HG03175 (cell line): Measurements from ENCODE around the gene SPIRE2.
A peak's percentile ranks its signal among the peaks of the same experiment; 100 is the strongest.
"Not testable (repeated sequence)": the region's sequence is repeated elsewhere in the genome, so short reads cannot be mapped to it uniquely, and the experiment has no call there.

ENCODE experiments used
- ATAC-seq: cut with Tn5 transposase; IDR thresholded peaks from one replicate; pipeline ENCODE4 v1.9.1; 2021; ENCODE audit warnings: mild to moderate bottlenecking, moderate library complexity; ENCODE audit not compliant: unreplicated experiment

The SPIRE2 gene

DNA sequence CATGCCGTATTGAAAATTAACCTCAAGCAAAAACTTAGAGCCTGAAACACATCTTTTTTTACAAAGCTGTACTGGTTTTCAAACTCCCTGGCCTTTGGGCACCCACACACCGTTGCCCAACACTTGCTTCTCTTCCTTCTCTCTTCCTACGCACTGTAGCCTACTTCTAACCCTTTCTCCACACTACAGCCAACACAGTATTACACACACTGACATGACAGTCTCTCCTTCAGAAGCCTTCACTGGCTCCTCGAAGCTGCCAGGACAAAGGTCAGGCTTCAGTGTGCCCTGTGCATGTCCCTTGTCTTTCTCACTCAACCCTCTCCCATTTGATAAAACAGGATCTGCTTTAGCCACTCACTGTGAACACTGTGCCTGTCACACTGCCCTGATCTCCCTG is 19.8 kb upstream of the SPIRE2 start:
- ATAC-seq, result no peak

DNA sequence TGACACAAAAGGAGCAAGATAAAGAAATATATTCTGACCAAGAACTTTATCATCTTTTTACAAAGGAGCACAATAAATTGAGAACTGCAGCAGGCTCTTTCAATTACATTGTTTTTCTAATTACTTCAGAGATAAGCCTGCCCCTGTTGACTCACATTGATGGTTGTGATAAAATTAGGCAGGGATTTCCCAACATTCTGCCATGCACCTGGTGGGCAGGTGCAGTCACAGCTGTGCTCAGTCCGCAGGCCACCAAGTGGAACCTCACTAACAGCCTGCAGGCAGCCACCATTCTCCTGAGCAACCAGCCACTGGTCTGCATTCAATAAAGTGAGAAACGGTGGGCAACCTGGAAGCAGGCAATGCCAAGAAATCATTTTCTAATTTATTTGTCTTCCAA is 17.0 kb upstream of the SPIRE2 start:
- no peak for ATAC-seq

DNA sequence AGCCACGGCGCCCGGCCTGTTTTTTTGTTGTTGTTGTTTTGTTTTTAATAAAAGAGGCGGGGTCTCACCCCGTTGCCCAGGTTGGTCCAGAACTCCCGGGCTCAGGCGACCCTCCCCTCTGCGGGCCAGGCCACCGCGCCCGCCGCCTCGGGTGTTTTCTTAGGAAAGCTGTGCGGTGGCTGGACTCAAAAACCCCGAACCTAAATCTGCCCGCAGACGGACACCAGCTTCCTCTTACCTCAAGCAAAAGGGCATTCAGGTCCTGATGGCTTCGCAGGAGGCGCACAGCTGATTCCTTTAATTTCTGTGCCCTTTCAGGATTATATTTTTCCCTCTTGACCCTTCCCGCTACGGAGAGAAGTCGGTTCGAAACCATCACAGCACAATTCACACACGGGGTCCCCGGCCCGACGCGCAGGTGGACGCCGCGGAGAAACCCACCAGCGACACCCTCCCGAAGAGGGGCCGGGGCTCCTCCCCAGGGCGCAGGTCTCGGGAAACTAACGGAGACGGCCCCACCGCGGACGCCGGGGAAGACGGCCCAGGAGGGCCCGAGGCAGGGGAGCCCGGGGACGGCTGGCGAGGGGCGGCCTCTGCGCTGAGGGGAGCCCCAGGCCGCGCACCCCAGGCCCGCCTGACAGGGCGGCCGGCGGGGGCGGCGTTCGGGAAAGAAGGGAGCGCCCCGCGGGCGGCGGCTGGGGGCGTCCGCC is 12.5 kb upstream of the SPIRE2 start:
- ATAC-seq, result peak; percentile 26

DNA sequence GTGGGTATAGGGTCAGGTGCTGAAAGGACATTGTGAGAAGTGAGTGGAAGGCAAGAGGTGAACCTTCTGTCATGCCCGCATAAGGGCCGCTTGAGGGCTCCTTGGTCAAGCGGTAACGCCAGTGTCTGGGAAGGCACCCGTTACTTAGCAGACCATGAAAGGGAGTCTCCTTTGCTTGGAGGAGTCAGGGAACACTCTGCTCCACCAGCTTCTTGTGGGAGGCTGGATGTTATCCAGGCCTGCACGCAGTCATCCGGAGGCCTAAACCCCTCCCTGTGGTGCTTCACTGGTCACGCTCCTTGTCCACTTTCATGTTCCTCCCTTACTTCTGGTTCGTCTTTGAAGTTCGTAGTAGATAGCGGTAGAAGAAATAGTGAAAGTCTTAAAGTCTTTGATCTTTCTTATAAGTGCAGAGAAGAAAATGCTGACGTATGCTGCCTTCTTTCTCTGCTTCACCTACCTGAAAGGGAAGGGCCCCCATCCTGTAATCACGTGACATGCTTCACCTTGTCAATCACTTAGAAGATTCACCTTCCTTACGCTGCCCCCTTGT is 9.3 kb upstream of the SPIRE2 start:
- not testable (repeated sequence) for ATAC-seq

DNA sequence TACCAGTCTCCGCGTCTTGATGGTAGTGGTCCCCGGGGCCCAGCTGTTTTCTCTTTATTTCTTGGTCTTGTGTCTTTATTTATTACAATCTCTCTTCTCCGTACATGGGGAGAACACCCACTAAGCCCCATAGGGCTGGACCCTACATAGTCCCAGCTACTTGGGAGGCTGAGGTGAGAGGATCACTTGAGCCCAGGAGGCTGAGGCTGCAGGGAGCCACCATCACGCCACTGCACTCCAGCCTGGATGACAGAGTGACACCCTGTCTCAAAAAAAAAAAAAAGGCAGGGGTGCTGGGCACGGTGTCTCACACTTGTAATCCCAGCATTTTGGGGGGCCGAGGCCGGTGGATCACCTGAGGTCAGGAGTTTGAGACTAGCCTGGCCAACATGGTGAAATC is 8.8 kb upstream of the SPIRE2 start:
- ATAC-seq, result not testable (repeated sequence)

DNA sequence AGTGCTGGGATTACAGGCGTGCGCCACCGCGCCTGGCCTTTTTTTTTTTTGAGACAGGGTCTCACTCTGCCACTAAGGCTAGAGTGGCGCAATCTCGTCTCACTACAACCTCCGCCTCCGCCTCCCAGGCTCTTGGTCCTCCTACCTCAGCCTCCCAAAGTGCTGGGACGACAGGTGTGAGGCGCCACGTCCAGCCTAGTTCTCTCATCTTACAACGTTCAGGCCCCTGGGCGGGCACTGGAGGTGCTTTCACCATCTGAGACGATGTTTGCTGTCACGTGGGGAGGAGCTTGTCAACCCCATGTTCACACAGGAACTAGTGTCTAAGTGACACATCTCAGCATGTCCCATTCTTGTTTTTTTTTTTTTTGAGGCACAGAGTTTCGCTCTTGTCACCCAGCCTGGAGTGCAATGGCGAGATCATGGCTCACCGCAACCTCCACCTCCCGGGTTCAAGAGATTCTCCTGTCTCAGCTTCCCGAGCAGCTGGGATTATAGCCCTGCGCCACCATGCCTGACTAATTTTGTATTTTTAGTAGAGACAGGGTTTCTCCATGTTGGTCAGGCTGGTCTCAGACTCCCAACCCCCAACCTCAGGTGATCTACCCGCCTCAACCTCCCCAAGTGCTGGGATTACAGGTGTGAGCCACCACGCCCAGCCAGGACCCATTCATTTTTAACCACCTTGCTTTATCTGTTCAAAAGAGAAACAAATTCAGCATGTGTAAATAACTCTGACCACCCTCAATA is 6.7 kb upstream of the SPIRE2 start:
- ATAC-seq, result no peak

DNA sequence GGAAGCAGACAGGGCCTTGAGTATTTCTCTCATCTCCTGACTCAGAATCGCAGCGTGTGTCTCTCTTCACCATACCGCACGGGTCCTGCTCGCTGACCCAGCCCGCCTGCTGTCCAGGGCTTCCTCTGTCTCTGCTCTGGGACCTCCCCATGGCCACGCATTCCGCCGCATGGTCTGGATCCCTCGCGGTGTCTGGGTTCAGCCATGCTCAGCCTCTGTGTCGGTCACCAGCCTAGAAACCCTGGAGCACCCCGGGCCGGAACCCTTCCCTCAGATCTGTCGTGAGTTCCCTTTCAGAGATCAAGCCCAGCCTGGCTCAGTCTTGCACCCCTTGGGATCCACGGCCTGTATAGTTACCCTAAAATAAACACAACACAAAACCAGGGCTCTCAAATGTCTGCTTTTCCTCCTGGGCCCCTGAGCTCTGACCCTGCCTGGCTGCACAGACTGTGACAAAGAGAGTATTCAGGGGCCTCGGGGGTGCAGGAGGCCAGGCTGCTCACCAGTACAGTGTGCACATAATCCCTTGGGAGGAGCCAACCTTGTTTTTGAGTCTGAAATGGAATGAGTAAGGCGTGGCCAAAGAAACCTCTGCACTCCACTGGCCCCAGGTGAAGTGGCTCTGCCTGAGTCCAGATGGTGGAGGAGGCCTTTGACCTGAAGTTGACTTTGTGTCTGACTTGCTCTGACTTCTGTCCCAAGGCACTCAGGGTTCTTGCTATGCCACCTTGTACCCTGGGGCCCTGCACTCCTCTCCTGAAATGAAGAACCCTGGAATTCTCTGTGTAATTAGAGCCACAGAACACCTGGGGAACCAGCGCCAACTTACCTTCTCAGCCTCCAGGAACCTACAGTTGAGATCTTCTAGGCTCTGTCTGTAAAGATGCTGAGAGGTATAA is 5.8 kb upstream of the SPIRE2 start:
- no peak for ATAC-seq

DNA sequence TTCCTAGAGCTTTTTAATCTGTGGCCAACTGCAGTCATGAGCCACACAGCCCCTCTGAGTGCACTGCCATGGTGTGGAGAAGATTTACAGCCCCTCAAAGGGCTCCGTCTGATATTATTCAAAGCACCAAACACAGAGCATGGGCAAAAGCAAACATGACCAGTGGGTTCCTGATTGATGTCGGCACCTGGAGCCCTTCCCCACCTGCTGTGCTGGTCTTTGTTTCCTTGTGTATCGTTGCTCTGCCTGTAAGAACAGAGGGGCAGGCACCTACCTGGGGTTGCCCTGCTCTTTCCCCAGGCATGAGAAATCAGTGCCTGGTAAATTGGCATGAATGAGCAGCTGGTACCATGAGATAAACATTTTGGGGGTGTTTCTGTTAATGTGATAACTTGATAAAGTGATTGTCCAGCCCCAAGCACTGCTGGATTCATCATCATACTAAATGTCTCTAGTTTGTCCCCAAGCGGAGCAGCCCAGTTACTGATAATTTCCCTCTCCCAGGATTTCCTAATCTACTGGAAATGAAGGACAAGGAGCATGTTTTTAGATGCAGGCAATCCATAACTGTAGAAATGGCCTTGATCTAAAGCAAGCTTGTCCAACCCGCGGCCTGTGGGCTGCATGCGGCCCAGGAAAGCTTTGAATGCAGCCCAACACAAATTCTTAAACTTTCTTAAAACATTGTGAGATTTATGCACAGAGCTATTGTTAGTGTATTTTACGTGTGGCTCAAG is 5.0 kb upstream of the SPIRE2 start:
- no peak for ATAC-seq

DNA sequence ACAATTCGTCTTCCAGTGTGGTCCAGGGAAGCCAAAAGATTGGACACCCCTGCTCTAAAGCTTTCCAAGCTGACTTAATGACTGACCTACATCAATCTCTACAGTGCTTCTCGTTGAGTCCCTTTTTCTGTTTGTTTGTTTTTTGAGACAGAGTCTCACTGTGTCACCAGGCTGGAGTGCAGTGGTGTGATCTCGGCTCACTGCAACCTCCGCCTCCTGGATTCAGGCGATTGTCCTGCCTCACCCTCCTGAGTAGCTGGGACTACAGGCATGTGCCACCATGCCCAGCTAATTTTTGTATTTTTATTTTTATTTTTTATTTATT is 4.5 kb upstream of the SPIRE2 start:
- ATAC-seq, result not testable (repeated sequence)

DNA sequence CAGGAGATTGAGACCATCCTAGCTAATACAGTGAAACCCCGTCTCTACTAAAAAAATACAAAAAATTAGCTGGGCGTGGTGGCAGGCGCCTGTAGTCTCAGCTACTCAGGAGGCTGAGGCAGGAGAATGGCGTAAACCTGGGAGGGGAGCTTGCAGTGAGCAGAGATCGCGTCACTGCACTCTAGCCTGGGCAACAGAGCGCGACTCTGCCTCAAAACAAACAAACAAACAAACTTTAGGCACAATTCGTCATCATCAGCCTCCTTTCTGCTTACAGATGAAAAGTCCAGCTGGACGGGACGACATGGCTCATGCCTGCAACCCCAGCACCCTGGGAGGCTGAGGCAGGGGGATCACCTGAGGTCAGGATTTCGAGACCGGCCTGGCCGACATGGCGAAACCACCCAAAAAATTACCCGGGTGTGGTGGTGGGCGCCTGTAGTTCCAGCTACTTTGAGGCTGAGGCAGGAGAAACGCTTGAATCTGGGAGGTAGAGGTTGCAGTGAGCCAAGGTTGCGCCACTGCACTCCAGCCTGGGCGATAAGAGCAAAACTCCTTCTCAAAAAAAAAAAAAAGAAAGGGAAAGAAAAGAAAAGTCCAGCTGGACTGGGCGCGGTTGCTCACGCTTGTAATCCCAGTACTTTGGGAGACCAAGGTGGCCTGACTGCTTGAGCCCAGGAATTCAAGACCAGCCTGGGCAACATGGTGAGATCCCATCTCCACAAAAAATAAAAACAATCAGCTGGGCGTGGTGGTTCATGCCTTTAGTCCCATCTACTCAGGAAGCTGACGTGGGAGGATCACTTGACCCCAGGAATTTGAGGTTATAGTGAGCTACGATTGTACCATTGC is 1.5 kb upstream of the SPIRE2 start:
- no peak for ATAC-seq

DNA sequence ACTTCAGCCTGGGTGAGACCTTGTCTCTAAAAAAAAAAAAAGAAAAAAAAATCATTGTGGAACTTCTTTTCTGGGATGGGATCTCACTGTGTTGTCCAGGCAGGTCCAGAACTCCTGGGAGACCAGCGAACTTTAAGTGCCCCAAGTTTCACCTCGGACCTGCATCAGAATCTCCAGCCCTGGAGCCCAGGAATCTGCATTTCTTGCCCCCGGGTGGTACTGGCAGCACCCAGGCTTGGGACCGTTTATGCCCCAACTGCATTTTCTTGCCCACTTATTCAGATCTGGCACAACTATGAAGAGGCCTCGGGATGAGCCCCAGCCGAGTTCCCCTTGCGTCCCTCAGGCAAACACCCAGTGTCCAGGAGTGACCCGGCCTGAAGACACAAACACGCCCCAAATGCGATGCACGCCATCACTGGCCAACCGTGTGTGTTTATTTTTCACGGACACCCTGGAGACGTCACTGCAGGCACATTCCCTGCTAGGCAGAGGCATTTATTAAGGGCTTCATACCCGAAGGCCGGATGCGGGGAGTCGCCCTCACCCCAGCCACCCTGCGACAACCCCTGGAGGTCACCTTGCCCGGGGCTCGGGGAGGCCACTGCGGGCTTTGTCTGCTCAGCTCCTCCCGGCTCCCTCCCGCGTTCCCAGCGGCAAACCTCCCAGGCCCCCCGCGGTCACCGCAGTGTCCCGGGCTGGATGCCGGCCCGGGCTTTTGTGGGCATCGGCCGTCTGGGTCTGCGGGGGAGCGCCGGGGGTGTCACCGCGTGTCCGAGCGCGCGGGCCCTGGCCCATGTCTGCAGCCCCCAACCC is 684 bp upstream of the SPIRE2 start:
- ATAC-seq, result no peak

DNA sequence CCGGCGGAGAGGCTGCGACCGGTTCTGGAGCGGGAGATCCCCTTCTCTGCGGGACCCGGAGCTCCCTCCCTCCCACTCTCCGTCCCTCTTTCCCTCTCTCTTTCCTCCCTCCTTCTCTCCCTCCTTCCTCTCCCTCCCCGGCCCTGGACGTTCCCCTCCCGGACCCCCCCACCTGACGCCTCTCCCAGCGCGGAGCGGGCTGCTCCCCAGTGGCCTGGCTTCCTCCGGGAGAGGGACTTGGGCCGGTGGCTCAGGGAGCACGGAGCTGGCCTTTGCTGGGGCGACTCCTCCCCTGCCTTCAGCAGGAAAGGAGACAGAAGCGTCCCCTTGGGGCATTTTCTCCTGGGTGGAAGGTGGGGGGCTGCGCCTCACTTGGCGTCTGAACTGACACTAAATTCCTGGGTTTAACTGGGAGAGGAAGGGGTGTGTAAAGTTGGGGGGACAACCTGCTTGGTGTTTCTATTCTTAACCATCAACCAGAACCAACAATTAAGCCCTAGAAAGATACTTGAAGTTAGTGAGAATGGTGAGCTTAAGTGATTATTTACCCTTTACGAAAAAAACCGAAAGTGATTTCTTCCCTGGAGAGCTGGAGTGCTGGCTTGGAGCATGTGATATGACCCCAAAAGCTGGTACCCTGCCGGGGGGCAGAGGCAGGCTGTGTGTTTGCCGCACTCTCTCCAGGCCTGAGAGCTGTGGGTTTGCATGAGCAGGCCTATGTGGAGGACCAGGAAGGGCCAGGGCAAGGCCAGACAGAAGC is 775 bp downstream of the SPIRE2 start:
- no peak for ATAC-seq

DNA sequence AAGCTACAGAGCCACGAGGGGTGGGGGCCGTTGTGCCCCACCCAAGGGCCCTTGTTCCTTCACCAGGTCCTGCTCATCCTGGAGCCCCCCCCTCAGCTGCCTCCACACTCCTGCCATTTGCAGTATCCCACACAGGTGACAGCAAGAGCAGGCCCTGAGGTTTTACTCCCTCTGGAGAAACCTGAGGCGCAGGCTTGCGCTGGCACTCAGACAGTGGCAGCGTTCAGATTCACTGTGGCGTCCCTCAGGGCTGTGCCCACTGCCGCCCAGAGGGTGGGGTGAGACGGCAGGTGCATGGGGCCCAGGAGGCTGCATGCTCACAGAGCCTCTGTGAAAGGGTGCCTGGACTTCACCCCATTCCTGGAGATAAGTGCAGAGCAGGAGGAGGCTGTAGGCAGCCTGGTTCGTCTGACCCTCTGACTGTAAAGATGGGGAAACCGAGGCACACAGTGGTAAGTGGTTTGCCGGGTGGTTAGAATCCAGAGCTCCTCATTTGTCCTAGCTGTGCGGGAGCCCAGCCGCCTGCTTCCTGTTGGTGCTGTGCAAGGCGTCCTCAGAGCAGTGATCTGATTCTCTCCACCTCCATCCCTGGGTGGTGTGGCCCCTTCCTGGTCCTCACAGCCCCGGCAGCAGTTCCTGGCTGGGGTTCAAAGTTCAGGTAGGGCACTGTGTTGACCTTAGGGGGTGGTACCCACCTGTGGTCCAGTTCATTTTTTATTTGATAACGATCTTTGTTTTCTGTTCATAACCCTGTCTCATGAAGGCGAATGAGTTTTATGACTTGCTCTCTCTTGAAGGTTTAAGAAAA is 1.6 kb downstream of the SPIRE2 start:
- ATAC-seq, result no peak

DNA sequence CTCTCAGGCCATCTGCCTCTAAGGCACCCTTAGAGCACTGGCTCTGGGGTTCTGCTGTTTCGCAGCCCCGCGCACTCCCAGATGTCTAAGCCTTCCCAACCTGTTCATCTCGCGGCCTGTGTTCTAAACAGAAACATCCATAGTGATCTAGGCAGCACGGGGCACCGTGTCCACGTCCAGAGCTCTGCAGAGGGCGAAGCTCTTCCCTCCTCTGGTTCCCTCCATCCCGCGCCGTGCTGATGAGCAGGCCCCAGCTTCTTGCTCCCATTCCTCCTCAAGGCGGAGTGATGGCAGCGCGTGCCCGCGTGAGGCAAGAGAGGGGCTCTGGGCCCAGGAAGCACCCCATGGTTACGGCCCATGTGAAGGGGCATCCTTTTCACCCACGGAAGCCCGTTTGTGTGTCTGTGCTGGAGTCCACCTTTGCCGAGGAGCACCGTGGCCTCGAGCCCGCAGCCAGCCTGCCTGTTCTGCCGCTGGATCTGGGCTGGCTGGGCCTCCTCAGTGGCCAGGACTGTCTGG is 3.6 kb downstream of the SPIRE2 start:
- no peak for ATAC-seq

DNA sequence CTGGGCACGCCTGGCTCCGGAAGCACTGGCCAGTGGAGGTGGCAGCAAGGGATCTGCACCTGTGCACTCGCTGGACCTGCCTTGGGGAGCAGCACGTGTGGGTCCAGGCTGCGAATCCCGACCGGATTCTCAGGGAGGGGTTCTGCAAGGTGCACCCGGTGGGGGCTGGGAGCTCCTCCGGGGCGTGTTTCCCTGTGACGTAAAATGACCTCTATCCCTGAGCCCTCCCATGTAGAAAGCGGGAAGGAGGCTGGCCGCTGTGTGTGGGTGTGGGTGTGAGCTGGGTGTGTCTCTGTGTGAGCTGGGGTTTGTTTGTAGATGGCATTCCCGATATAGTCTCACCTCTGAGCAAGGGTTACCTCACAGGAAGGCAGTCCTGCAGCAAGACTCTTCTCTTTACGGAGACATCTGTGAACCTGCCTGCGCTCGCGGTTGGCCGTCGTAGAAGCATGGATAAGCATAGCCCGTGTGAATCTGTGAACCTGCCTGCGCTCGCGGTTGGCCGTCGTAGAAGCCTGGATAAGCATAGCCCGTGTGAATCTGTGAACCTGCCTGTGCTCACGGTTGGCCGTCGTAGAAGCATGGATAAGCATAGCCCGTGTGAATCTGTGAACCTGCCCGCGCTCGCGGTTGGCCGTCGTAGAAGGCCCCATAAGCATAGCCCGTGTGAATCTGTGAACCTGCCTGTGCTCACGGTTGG is 5.5 kb downstream of the SPIRE2 start:
- ATAC-seq, result not testable (repeated sequence)

DNA sequence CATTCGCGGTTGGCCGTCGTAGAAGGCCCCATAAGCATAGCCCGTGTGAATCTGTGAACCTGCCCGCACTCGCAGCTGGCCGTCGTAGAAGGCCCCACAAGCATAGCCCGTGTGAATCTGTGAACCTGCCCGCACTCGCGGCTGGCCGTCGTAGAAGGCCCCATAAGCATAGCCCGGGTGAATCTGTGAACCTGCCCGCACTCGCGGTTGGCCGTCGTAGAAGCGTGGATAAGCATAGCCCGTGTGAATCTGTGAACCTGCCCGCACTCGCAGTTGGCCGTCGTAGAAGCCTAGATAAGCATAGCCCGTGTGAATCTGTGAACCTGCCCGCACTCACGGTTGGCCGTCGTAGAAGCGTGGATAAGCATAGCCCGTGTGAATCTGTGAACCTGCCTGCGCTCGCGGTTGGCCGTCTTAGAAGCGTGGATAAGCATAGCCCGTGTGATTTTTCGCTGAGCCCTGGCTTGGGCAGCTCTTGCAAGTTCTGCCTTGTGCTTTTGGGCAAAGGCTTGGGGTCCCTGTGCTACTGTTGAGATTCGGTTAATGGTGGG is 6.6 kb downstream of the SPIRE2 start:
- ATAC-seq, result not testable (repeated sequence)
